Measurements from ENCODE around the gene GGT6.

DNA sequence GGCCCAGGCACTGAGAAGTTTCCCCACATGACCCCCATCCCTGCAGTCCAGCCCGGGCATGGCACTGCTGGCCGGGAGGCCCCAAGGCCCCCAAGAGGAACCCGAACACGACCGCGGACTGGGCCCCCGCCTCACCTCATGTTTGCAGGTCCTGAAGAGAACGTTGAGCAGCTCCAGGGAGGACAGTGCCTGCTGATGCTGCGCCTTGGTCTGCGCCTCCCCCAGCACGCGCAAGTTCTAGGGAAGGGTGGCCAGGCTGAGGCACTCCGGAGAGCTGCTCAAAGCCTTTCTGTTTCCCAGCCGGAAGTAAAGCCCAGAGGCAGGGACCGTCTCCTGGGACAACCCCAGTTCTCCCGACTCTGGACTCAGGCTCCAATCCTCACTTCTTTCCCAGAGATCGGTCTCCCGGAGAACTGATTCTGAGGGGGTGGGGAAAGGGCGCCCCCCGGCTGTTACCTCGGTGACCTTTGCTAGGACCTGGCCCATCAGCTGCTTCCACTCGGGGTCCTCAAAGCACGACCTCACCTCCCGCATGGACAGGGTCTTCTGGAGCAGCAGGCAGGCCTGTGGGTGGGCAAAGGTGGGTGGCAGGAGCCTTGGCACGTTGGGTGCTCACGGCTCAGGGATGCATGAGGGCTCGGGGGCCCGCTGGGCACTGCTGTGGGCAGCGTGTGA lies 18.9 kb downstream of the GGT6 start:
- TF ChIP-seq, protein P1, sequence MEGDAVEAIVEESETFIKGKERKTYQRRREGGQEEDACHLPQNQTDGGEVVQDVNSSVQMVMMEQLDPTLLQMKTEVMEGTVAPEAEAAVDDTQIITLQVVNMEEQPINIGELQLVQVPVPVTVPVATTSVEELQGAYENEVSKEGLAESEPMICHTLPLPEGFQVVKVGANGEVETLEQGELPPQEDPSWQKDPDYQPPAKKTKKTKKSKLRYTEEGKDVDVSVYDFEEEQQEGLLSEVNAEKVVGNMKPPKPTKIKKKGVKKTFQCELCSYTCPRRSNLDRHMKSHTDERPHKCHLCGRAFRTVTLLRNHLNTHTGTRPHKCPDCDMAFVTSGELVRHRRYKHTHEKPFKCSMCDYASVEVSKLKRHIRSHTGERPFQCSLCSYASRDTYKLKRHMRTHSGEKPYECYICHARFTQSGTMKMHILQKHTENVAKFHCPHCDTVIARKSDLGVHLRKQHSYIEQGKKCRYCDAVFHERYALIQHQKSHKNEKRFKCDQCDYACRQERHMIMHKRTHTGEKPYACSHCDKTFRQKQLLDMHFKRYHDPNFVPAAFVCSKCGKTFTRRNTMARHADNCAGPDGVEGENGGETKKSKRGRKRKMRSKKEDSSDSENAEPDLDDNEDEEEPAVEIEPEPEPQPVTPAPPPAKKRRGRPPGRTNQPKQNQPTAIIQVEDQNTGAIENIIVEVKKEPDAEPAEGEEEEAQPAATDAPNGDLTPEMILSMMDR (IDR thresholded peaks at IDR 0.05; ENCODE audit: insufficient read depth, low read depth, low read length) = no peak
- no peak for TF ChIP-seq EZH2 (IDR thresholded peaks at IDR 0.05; ENCODE audit: insufficient read depth, low read length)

Measured in astrocyte (in vitro differentiated cells and primary cell).